HepG2 (cell line): ENCODE results near the gene NKAIN2. TPM values are rescaled to one million over a fixed set of nuclear protein-coding genes. Genes with fewer than 3 reads are reported as not detected.

Experiments used
- HIC2 ChIP-seq: sonication (generic); formaldehyde crosslinking; IDR thresholded peaks from 2 replicates; pipeline ENCODE4 v1.9.0; 2022; ENCODE audit warnings: low read depth, missing genetic modification reagents
- HOMEZ ChIP-seq: IDR thresholded peaks from 2 replicates; pipeline ENCODE4 v1.6.1; 2016; ENCODE audit warnings: low read depth
- KDM5B ChIP-seq: sonication (generic); formaldehyde crosslinking; IDR thresholded peaks from 2 replicates; pipeline ENCODE4 v1.4.0; 2020; ENCODE audit warnings: missing genetic modification reagents, mild to moderate bottlenecking, borderline replicate concordance
- KLF16 ChIP-seq, 2 experiments: sonication (generic) in 1 of 2; formaldehyde crosslinking in 1 of 2; IDR thresholded peaks; 2 replicates each; pipeline versions ENCODE4 v1.6.1 to v1.8.0; 2016 to 2023; ENCODE audit warnings: missing genetic modification reagents in 2 of 2, missing compliant biosample characterization in 1 of 2
- MAFK ChIP-seq, 2 experiments: IDR thresholded peaks in 1 of 2; conservative IDR thresholded peaks in 1 of 2; 2 replicates each; pipeline ENCODE4 v1.6.1; 2011; ENCODE audit warnings: improper control_type of control experiment in 2 of 2, low read length in 2 of 2
- RARG ChIP-seq: sonication (generic); formaldehyde crosslinking; IDR thresholded peaks from 2 replicates; pipeline ENCODE4 v1.4.0; 2020; ENCODE audit warnings: low read depth, mild to moderate bottlenecking, missing genetic modification reagents
- TGIF2 ChIP-seq: IDR thresholded peaks from 2 replicates; pipeline ENCODE4 v1.6.1; 2016; ENCODE audit warnings: control low read depth, missing compliant biosample characterization
- THYN1 ChIP-seq: sonication (generic); formaldehyde crosslinking; IDR thresholded peaks from 2 replicates; pipeline ENCODE4 v1.8.1; 2023; ENCODE audit warnings: low read depth, mild to moderate bottlenecking, moderate library complexity, missing genetic modification reagents, borderline replicate concordance
- ZNF207 ChIP-seq: fragments of 450-650 bp; IDR thresholded peaks from 2 replicates; pipeline ENCODE4 v1.6.1; 2016; ENCODE audit warnings: antibody characterized with exemption, borderline replicate concordance
- ZNF33B ChIP-seq: sonication (generic); formaldehyde crosslinking; IDR thresholded peaks from 2 replicates; pipeline ENCODE4 v1.5.1; 2020; ENCODE audit warnings: mild to moderate bottlenecking, missing genetic modification reagents
- ZNF678 ChIP-seq: sonication (generic); formaldehyde crosslinking; IDR thresholded peaks from 2 replicates; pipeline ENCODE4 v1.4.0; 2020; ENCODE audit warnings: mild to moderate bottlenecking, missing genetic modification reagents
- ZSCAN22 ChIP-seq: sonication (generic); formaldehyde crosslinking; IDR thresholded peaks from 2 replicates; pipeline ENCODE4 v1.4.0; 2020; ENCODE audit warnings: mild to moderate bottlenecking, missing genetic modification reagents
- polyA plus RNA-seq, 8 experiments: library from polyadenylated mRNA; depleted of rRNA in 3 of 8; stranded (reverse) in 7 of 8; unstranded in 1 of 8; fragments of >200 nt; fragmentation: Illumina TruSeq in 4 of 8; extraction: Trizol in 4 of 8; gene quantifications; 2 replicates each; pipeline versions ENCODE4 v1.2.1 to v1.2.3, GENCODE V29; 2011 to 2016; ENCODE audit warnings: low read depth in 4 of 8, missing spikeins in 1 of 8, mixed read lengths in 1 of 8; ENCODE audit not compliant: insufficient read depth in 1 of 8
- total RNA-seq, 5 experiments: library from RNA; depleted of rRNA; stranded (reverse); fragments of >200 nt; fragmentation: Illumina TruSeq; extraction: Trizol; gene quantifications; 2 replicates each; pipeline ENCODE4 v1.2.3, GENCODE V29; 2016; ENCODE audit warnings: low read depth in 1 of 5
- TF ChIP-seq, protein P1 (sequence below): sonication (generic); formaldehyde crosslinking; IDR thresholded peaks from 2 replicates; pipeline ENCODE4 v1.4.0; 2020; ENCODE audit warnings: mild to moderate bottlenecking, low read depth, missing genetic modification reagents

NKAIN2 gene
- total and polyA plus RNA-seq, 2 of the 13 experiments (the other 11 are each of a cell fraction or from before 2014, with no cell fraction given) = not detected

GRCh38 chr6:124029567-124029966 is 225.9 kb downstream of the NKAIN2 start (continued):
- TF ChIP-seq, protein P1, sequence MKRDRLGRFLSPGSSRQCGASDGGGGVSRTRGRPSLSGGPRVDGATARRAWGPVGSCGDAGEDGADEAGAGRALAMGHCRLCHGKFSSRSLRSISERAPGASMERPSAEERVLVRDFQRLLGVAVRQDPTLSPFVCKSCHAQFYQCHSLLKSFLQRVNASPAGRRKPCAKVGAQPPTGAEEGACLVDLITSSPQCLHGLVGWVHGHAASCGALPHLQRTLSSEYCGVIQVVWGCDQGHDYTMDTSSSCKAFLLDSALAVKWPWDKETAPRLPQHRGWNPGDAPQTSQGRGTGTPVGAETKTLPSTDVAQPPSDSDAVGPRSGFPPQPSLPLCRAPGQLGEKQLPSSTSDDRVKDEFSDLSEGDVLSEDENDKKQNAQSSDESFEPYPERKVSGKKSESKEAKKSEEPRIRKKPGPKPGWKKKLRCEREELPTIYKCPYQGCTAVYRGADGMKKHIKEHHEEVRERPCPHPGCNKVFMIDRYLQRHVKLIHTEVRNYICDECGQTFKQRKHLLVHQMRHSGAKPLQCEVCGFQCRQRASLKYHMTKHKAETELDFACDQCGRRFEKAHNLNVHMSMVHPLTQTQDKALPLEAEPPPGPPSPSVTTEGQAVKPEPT = no peak
- TF ChIP-seq ZNF678 (CRISPR knock-in tag) (no peak), ZNF207 (no peak), KDM5B (CRISPR knock-in tag) (no peak), ZSCAN22 (no peak), THYN1 (CRISPR knock-in tag) (no peak), ZNF33B (CRISPR knock-in tag) (no peak), RARG (CRISPR knock-in tag) (no peak), TGIF2 (CRISPR knock-in tag) (no peak), HOMEZ (CRISPR knock-in tag) (no peak), KLF16 (CRISPR knock-in tag; IDR thresholded peaks at IDR 0.05) (no peak), HIC2 (CRISPR knock-in tag) (no peak), MAFK (conservative IDR thresholded peaks at IDR 0.05 in 1 of 2, IDR thresholded peaks at IDR 0.05 in 1 of 2; ENCODE audit: low read length in 2 of 2) (no peak)
